Ectodermal cell (in vitro differentiated cells): ENCODE measurements around the gene HOXC6. TPM values are rescaled to one million over a fixed set of nuclear protein-coding genes. Genes with fewer than 3 reads are reported as not detected.

Source experiments
- H3K27ac ChIP-seq: 2 replicates; pipeline ENCODE4 v1.7.0; 2013; ENCODE audit warnings: mild to moderate bottlenecking, low read depth, low read length; ENCODE audit not compliant: insufficient read depth, poor library complexity, severe bottlenecking
- H3K27me3 ChIP-seq: 2 replicates; pipeline ENCODE4 v1.7.0; 2013; ENCODE audit warnings: mild to moderate bottlenecking, low read length; ENCODE audit not compliant: insufficient read depth, control insufficient read depth, poor library complexity, severe bottlenecking
- H3K36me3 ChIP-seq: one replicate; pipeline ENCODE4 v1.7.0; 2013; ENCODE audit warnings: low read length; ENCODE audit not compliant: control insufficient read depth, insufficient read depth
- H3K4me1 ChIP-seq: one replicate; pipeline ENCODE4 v1.7.0; 2013; ENCODE audit warnings: low read length; ENCODE audit not compliant: control insufficient read depth, insufficient read depth
- H3K4me3 ChIP-seq: 2 replicates; pipeline ENCODE4 v1.7.0; 2013; ENCODE audit warnings: low read depth, low read length, control low read depth; ENCODE audit not compliant: insufficient read depth
- H3K9me3 ChIP-seq: 2 replicates; pipeline ENCODE4 v1.7.0; 2013; ENCODE audit warnings: mild to moderate bottlenecking, low read length, moderate library complexity; ENCODE audit not compliant: control insufficient read depth
- WGBS, 2 experiments: methylation state at CpG; one replicate each; pipeline ENCODE4 v1.1.7; 2013; ENCODE audit warnings: missing lambda C conversion rate in 2 of 2; 5-methylcytosine and 5-hydroxymethylcytosine counted together
- polyA plus RNA-seq, 4 experiments: library from polyadenylated mRNA; stranded (reverse); fragments of 50-300 nt; gene quantifications; one replicate each; pipeline ENCODE4 v1.2.3, GENCODE V29; 2013

HOXC6 gene
- polyA plus RNA-seq (2013, experiment 1 of 4) = 0.76 TPM
- 0.60 TPM for polyA plus RNA-seq (2013, experiment 2 of 4)
- polyA plus RNA-seq (2013, experiment 3 of 4) = 2.3 TPM
- 1.8 TPM for polyA plus RNA-seq (2013, experiment 4 of 4)

DNA sequence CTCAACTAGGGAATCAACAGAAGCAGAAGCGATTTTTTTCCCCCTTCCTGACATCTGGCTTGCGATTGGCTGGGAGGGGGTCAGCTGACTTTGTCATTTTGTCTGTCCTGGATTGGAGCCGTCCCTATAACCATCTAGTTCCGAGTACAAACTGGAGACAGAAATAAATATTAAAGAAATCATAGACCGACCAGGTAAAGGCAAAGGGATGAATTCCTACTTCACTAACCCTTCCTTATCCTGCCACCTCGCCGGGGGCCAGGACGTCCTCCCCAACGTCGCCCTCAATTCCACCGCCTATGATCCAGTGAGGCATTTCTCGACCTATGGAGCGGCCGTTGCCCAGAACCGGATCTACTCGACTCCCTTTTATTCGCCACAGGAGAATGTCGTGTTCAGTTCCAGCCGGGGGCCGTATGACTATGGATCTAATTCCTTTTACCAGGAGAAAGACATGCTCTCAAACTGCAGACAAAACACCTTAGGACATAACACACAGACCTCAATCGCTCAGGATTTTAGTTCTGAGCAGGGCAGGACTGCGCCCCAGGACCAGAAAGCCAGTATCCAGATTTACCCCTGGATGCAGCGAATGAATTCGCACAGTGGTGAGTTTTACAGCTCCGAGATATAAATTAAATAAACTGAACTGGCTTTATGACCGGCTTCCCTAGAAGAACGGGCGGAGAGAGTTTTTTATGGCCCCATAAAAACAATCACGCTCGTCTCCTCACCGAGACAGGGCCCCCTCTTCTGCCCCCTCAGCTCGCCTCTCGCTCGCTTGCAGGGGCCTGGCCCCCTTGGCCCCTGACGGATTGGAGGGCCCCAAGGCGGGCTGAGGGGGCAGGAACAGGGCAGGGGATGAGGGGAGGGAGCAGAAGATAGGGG, at the start of gene HOXC6:
Gene HOXC6 (plus strand): TSS at position 127 of the 888 bp plus-strand sequence. CDS start 82 bp downstream, at position 209.
- whole genome bisulfite sequencing, 2 experiments = 6% methylated on average over 36 of the region's 36 CpGs
- Histone ChIP-seq H3K4me3 (no peak within 1 kb of the TSS), H3K27me3 (peaks cover 100% of the 10 kb centered on the region), H3K9me3 (no peaks in the 10 kb centered on the region), H3K4me1 (peaks cover 3% of the 10 kb centered on the region), H3K36me3 (no peaks in the 10 kb centered on the region), H3K27ac (no peak within 1 kb of the TSS)

DNA sequence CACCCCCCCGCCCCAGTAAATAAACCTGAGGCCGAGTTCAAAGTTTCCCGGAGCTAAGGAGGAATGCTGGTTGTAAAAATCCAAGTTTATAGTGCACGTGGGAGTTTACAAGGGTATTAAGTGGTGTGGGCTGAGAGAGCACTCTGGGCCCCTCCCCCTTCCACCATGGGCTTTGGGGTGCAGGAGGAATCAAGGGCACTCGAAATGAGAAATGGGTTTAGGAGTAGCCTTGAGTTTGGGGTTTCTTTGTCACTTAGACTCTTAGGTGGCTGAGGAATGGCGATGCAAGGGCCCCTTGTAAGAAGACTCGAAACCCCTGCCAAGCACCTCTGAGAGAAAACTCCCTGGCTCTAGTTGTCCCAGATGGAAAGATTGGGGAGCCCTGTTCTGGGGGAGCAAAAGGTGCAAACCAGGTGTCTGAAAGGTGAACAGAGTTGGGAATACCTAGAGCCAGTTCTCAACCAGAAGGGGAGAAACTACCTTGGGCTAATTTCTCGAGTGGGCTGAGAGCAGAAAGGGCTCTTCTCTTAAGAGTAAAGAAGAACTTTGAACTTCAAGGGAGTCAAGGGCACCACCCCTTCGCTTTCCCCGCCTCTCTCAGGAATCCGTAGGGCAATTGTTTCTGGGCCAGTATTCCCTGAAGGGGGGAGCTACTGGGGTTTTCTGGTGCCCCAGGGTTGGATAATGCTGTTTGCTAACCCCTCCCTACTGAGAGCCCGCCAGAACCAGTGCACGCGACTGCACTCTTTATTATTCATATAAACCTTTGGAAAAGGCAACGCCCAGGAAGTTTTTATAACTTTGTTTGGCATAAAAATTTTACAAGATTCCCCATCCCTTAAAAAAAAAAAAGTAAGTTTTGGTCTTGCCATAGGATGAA, 49.5 kb upstream of the HOXC6 start:
- H3K27ac ChIP-seq = no peak overlapping the region
- no peak overlapping the region for H3K4me3 ChIP-seq
- peaks cover 100% of the 10 kb centered on the region for H3K27me3 ChIP-seq
- no peaks in the 10 kb centered on the region for H3K4me1 ChIP-seq
- 15 to 21% methylated on average over 14 of the region's 15 CpGs for WGBS, 2 experiments
- no peaks in the 10 kb centered on the region for H3K9me3 ChIP-seq
- no peaks in the 10 kb centered on the region for H3K36me3 ChIP-seq

DNA sequence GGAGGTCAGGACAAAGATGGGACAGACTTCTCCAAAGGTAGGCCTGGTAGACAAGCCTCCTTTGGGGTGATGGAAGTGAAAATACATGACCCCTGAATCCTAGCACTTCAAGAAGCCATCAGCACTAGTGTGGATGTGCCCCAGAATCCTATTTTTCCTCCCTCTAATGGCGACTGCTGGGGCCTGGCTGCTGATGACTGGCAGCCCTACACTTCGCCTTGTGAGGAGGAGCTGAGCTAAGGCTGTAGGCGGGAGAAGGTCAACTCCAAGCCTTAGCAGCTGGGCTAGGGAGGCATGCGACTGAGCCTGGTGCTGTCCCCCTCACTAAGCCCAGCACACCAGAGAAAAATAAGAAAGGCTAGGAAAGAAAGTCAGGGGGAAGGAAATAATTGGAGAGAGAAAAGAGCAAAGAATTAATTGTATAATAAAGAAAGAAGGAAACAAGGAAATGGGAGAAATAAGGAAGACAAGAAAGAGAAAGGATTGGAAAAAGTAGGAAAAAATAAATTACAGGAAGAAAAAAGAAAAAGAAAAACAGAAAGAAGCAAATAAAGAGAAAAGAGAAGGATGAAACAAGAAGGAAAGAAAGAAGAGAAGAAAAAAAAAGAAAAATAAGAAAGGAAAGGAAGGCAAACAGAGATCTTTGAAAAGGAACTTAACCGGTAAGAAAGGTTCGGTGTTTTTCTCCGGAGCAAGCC, 48.0 kb upstream of the HOXC6 start:
- no peaks in the 10 kb centered on the region for H3K4me1 ChIP-seq
- H3K27ac ChIP-seq = no peak overlapping the region
- 25 to 34% methylated on average over 7 of the region's 7 CpGs for WGBS, 2 experiments
- peaks cover 100% of the 10 kb centered on the region for H3K27me3 ChIP-seq
- H3K9me3 ChIP-seq = no peaks in the 10 kb centered on the region
- no peaks in the 10 kb centered on the region for H3K36me3 ChIP-seq
- H3K4me3 ChIP-seq = no peak overlapping the region

DNA sequence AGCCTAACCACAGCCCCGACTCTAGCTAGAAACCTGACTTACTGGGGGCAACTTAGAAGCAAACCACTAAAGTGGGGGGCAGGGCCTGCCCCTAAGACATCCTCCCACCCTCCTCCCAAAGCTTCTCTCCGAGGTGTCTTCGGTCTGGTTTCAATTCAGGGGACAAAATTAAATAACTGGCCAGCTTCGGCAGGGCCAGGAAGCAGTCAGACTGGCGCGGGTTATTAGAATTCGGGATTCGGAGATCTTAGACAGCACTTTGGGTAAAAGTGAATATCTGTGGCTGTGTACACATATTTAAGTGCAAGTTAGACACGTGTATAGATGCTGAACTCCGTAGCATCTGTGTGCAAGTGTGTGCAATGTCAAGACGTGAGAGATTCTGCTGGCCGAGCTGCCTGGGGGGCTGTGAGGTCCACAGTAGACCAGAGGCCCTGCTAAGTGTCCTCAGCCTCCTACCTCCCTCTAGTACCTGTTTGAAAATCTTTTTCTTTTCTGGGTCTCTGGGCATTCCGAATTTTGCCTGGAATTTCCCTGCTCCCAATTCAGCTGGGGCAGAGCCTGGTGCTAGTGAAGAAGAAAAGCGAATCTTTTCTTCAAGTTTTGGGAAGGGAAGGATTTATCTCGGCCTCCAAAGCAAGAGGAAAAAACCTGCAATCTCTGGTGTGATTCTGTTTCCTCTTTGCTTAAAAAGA, 47.3 kb upstream of the HOXC6 start:
- WGBS, 2 experiments = 42 to 45% methylated on average over 15 of the region's 15 CpGs
- Histone ChIP-seq H3K36me3 (no peaks in the 10 kb centered on the region), H3K27ac (no peak overlapping the region), H3K4me1 (no peaks in the 10 kb centered on the region), H3K27me3 (peaks cover 100% of the 10 kb centered on the region), H3K4me3 (no peak overlapping the region), H3K9me3 (no peaks in the 10 kb centered on the region)

DNA sequence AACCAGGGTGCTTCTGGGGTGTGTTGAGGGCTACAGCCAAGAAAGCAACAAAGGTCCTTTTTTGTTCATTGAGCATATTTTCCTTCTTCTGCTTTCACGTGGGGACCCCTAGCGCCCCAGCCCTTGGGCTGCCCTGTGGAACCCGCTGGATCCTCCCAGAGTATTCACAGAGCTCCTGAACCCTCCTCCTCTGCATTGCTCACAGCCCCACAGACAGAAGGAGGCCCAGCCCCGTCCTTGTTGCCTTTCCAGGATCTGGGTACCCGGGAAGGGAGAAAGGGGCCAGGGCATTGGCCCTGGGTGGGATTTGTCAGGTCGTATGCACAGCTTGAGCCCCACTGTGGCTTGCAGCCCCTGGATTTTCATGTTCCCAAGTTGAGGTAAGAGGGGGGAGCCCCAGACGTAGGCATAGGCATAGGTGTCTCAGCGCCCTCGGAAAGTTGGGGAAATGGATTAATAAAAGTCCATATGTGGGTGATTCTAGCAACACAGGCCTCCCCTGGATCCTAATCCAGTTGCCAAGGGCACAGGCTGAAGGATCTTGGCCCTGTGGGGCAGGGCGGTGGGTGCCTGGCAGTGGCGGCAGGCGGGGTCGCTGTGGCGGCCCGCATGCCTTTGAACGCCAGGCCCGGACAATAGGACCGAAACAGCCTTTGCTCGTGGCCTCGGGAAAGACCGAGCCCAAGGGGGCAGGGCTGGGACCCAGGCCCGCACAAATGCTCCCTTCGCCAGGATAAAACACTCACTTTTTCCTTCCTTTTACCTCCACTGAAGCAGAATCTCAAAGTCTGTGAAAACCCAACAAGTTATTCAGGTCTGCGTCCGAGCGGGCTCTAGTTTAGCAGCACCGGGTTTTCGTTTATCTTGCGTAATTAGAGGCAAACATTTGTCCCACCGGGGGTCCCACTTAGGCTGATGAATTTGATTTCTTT, 46.3 kb upstream of the HOXC6 start:
- Histone ChIP-seq H3K27me3 (peaks cover 100% of the 10 kb centered on the region), H3K27ac (no peak overlapping the region), H3K9me3 (no peaks in the 10 kb centered on the region), H3K4me3 (no peak overlapping the region), H3K36me3 (no peaks in the 10 kb centered on the region), H3K4me1 (no peaks in the 10 kb centered on the region)
- 11 to 15% methylated on average over 30 of the region's 30 CpGs for WGBS, 2 experiments

DNA sequence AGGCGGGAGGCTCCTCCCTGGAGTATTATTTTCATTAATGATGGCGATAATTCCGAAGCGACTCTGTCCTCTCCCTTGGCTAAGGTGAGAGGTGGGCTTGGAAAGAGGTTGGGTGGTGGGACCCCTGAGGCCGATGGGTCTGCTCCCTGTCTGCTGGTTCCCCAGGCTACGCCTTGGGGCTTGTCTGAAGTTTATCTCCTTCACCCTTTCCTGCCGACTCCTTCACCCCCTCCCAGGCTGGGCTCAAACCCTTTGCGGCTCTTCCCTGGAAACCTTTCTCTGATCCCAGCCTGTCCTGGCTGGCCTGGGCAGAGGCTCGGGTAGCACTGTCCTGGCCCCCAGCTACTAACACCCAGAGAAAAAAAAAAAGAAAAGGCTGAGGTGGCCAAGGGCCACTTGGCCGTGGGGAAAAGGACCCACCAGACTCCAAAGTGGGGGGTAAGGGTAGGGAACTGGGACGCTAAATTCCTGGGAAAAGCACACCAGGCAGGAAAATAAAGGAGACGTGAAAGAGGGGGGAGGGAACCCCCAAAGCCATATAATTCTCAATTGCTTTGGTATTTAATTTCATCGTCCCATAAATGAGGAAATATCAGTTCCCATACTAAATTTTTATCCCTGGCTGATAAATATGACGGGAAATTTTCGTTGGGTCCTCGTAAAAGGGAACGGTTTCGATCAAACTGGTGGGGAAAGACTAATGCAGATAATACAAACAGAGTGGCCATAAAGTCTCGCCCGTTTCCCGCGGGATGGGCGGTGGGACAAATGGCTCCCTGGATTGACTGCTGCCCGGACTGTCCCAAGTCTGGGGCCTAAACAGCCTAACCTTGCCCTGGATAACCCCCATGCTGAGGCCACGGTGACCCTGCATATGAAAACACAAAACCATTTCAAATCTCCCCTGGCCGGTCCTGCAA, 45.3 kb upstream of the HOXC6 start:
- H3K27me3 ChIP-seq = peaks cover 100% of the 10 kb centered on the region
- no peak overlapping the region for H3K27ac ChIP-seq
- no peak overlapping the region for H3K4me3 ChIP-seq
- H3K9me3 ChIP-seq = no peaks in the 10 kb centered on the region
- H3K4me1 ChIP-seq = no peaks in the 10 kb centered on the region
- H3K36me3 ChIP-seq = no peaks in the 10 kb centered on the region
- WGBS, 2 experiments = 39 to 43% methylated on average over 26 of the region's 26 CpGs

DNA sequence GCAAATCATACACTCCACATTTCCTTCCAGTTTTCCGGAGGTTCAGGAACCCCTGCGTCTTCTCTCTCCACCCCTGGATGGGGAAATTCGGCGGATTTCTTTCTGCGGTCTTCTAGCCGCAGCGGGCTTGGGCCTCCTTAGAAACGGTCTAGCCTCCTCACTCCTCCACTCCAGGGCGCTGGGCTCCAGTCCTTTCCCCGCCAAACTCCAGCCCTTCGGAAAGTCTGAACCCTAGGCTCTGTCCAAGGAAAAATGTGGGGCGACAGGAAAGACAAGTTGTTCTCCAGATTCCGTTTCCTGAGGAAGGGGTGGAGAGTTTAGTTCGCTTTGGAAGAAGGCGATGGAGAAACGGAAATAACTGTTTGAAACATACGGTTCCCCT, 44.7 kb upstream of the HOXC6 start:
- Histone ChIP-seq H3K27me3 (peaks cover 100% of the 10 kb centered on the region), H3K4me1 (no peaks in the 10 kb centered on the region), H3K9me3 (no peaks in the 10 kb centered on the region), H3K36me3 (no peaks in the 10 kb centered on the region), H3K27ac (no peak overlapping the region), H3K4me3 (no peak overlapping the region)
- 33 to 40% methylated on average over 17 of the region's 17 CpGs for WGBS, 2 experiments

DNA sequence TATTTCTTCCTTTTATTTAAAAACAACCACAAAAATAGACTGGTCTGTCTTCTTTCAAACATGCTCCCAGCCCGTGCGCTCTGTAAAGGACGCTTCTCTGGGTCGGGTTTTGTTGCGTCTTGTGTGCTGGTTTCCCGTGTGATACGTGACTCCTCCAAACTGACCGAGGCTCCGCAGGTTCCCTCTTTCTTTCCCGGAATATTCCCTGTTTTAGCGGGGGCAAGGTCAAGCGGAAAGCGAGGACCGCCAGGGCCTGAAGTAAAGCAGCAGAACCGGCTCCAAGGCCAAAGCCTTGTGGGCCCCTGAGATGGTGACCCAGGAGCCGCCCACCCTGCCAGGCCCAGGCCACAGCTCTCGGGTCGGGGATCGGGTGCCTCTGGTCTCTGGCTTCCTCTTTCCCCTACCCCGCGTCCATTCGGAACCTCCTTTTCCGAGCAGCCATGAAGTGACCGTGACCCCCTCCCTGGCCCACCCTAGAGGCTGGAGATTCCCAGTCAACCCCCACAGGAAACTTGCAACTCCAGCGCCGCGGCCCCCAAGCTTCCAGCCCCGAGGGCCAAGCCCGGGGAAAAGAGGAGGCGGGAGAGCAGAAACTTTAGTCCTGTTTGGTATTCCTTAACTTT, 44.2 kb upstream of the HOXC6 start:
- H3K27ac ChIP-seq = no peak overlapping the region
- H3K9me3 ChIP-seq = no peaks in the 10 kb centered on the region
- H3K4me1 ChIP-seq = no peaks in the 10 kb centered on the region
- H3K27me3 ChIP-seq = peaks cover 100% of the 10 kb centered on the region
- no peaks in the 10 kb centered on the region for H3K36me3 ChIP-seq
- 19 to 26% methylated on average over 30 of the region's 30 CpGs for WGBS, 2 experiments
- no peak overlapping the region for H3K4me3 ChIP-seq
